Measurements from ENCODE around the gene TGFB2. TPM values are rescaled to one million over a fixed set of nuclear protein-coding genes. Genes with fewer than 3 reads are reported as not detected.

TGFB2 gene
- total RNA-seq, 1 experiment from 2014 or later, result 0.34 TPM

DNA sequence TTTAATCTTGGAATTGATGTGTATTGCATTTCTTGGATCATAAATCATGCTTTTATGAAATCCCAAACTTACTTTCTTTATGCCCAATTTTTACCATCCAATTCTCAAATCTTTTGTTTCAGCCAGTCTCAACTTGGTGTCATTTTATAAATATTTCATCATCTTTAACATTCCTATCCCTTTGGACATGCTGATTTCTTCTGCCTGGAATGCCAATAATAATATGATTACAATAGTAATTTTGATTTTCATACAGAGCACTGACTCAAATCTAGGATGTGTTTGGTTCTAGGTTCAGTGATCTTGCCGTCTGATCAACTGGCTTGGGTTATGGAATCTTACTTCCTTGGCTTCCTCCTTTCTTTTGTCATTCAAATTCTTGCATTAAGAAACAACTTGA is 47.3 kb upstream of the TGFB2 start:
- H3K9me3 ChIP-seq (ENCODE audit: control insufficient read depth in 1 of 2, insufficient read depth in 1 of 2, low read depth in 1 of 2, low read length in 2 of 2), result no peaks in the 10 kb centered on the region
- H3K27me3 ChIP-seq (ENCODE audit: insufficient read depth, low read length), result no peaks in the 10 kb centered on the region
- H3K36me3 ChIP-seq (ENCODE audit: control insufficient read depth in 1 of 2, insufficient read depth in 2 of 2, low read length in 2 of 2), result no peaks in the 10 kb centered on the region; a peak in 2 of 4 replicates
- BruUV-seq (replicated peaks), result no TSS peak
- H3K4me2 ChIP-seq (ENCODE audit: low read length), result no peak overlapping the region
- ATAC-seq (no peak), DNase-seq (ENCODE audit: low read depth, low spot score) (no peak)
- peaks cover 8% of the 10 kb centered on the region; the same call in 1 of the 2 replicates for H4K20me1 ChIP-seq (ENCODE audit: insufficient read depth)
- no peak overlapping the region for H3K9ac ChIP-seq (ENCODE audit: low read length)
- TF ChIP-seq, protein P1, sequence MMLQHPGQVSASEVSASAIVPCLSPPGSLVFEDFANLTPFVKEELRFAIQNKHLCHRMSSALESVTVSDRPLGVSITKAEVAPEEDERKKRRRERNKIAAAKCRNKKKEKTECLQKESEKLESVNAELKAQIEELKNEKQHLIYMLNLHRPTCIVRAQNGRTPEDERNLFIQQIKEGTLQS (IDR thresholded peaks at IDR 0.05), result no peak
- TF ChIP-seq CBX3 (IDR thresholded peaks at IDR 0.05; ENCODE audit: low read depth) (no peak), FOSL1 (IDR thresholded peaks at IDR 0.05; ENCODE audit: low read depth) (no peak), EZH2 (IDR thresholded peaks at IDR 0.05) (no peak), RAD21 (IDR thresholded peaks at IDR 0.05; ENCODE audit: low read depth) (no peak), ZNF274 (IDR thresholded peaks at IDR 0.05; ENCODE audit: low read depth, low read length) (no peak), JUND (IDR thresholded peaks at IDR 0.05) (no peak)
- ChIA-PET RAD21 (ENCODE audit: low non-redundant PET in 1 of 2, low total read pairs in 2 of 2, uncharacterized antibody in 2 of 2, unreplicated experiment in 2 of 2) (no interaction called here), CTCF (no interaction called here), POLR2A (no interaction called here)
- H2AFZ ChIP-seq (ENCODE audit: low read depth, low read length, poor library complexity, severe bottlenecking), result no peak overlapping the region
- no peaks in the 10 kb centered on the region for H3K9me2 ChIP-seq (ENCODE audit: insufficient read depth)
- no peaks in the 10 kb centered on the region for H3K4me1 ChIP-seq (ENCODE audit: control insufficient read depth in 1 of 2, insufficient read depth in 2 of 2, low read length in 2 of 2)
- intact Hi-C loops (cut with micrococcal nuclease), result no loop called here
- peaks cover 98% of the 10 kb centered on the region for H3K79me2 ChIP-seq (ENCODE audit: insufficient read depth, low read length)
- no peak overlapping the region for H3K27ac ChIP-seq (ENCODE audit: low read depth, low read length)
- H3K4me3 ChIP-seq (replicated peaks in 1 of 2; ENCODE audit: low read depth in 1 of 2, low read length in 2 of 2), result no peak overlapping the region

- H3K9me3 ChIP-seq (ENCODE audit: control insufficient read depth in 1 of 2, insufficient read depth in 1 of 2, low read depth in 1 of 2, low read length in 2 of 2), result no peaks in the 10 kb centered on the region
- H4K20me1 ChIP-seq (ENCODE audit: insufficient read depth), result peaks cover 8% of the 10 kb centered on the region; the same call in 1 of the 2 replicates
- peaks cover 98% of the 10 kb centered on the region for H3K79me2 ChIP-seq (ENCODE audit: insufficient read depth, low read length)
- intact Hi-C loops (cut with micrococcal nuclease), result no loop called here
- no peak overlapping the region for H3K27ac ChIP-seq (ENCODE audit: low read depth, low read length)
- no peak overlapping the region for H3K9ac ChIP-seq (ENCODE audit: low read length)
- no peak overlapping the region for H3K4me3 ChIP-seq (replicated peaks in 1 of 2; ENCODE audit: low read depth in 1 of 2, low read length in 2 of 2)
- ATAC-seq, result no peak
- H3K27me3 ChIP-seq (ENCODE audit: insufficient read depth, low read length), result no peaks in the 10 kb centered on the region
- no peak for DNase-seq (ENCODE audit: low read depth, low spot score)
- H3K36me3 ChIP-seq (ENCODE audit: control insufficient read depth in 1 of 2, insufficient read depth in 2 of 2, low read length in 2 of 2), result no peaks in the 10 kb centered on the region; a peak in 3 of 4 replicates
- no peaks in the 10 kb centered on the region for H3K9me2 ChIP-seq (ENCODE audit: insufficient read depth)
- ChIA-PET RAD21 (ENCODE audit: low non-redundant PET in 1 of 2, low total read pairs in 2 of 2, uncharacterized antibody in 2 of 2, unreplicated experiment in 2 of 2) (no interaction called here), CTCF (interaction anchor here (1.2 to 2.2 kb wide), 2 partner anchors 17 to 1269 kb away, joined by 3 to 6 read pairs; no protein-coding TSS in a partner anchor), POLR2A (no interaction called here)
- BruUV-seq (replicated peaks), result no TSS peak
- TF ChIP-seq ELF1 (IDR thresholded peaks at IDR 0.05; ENCODE audit: borderline replicate concordance, low read depth) (no peak), EZH2 (IDR thresholded peaks at IDR 0.05) (no peak), ZFX (IDR thresholded peaks at IDR 0.05) (no peak), CBX3 (IDR thresholded peaks at IDR 0.05; ENCODE audit: low read depth) (no peak)
- H3K4me1 ChIP-seq (ENCODE audit: control insufficient read depth in 1 of 2, insufficient read depth in 2 of 2, low read length in 2 of 2), result no peaks in the 10 kb centered on the region
- no peak overlapping the region for H3K4me2 ChIP-seq (ENCODE audit: low read length)
- no peak overlapping the region for H2AFZ ChIP-seq (ENCODE audit: low read depth, low read length, poor library complexity, severe bottlenecking)
Measured at GRCh38 chr1:218298398-218298797, 46.7 kb upstream of the TGFB2 start.
